SK-N-SH (cell line): ENCODE results near the gene RBP2.

ENCODE experiments used
- CHD2 ChIP-seq: fragments of 150-350 bp; IDR thresholded peaks from 2 replicates; pipeline ENCODE4 v1.6.1; 2018; ENCODE audit warnings: low read length; ENCODE audit not compliant: partially characterized antibody
- CTCF ChIP-seq: fragments of 200-600 bp; sonication (generic); IDR thresholded peaks from 2 replicates; pipeline ENCODE4 v1.6.1; 2017; ENCODE audit warnings: antibody characterized with exemption, mild to moderate bottlenecking, moderate library complexity
- ELF1 ChIP-seq: IDR thresholded peaks from 2 replicates; pipeline ENCODE4 v1.4.0; 2012
- FOXJ3 ChIP-seq: sonication (generic); formaldehyde crosslinking; IDR thresholded peaks from 2 replicates; pipeline ENCODE4 v1.5.1; 2020; ENCODE audit warnings: mild to moderate bottlenecking, missing genetic modification reagents
- FOXM1 ChIP-seq: IDR thresholded peaks from 2 replicates; pipeline ENCODE4 v1.4.0; 2012; ENCODE audit warnings: low read depth, mild to moderate bottlenecking
- GATA2 ChIP-seq: sonication (generic); formaldehyde crosslinking; IDR thresholded peaks from 2 replicates; pipeline ENCODE4 v1.5.0; 2020; ENCODE audit warnings: mild to moderate bottlenecking, missing genetic modification reagents
- MAX ChIP-seq: IDR thresholded peaks from 2 replicates; pipeline ENCODE4 v1.4.0; 2012; ENCODE audit warnings: low read depth
- POLR2AphosphoS5 ChIP-seq: IDR thresholded peaks from 2 replicates; pipeline ENCODE4 v1.6.1; 2012; ENCODE audit warnings: low read depth, low read length
- REST ChIP-seq: IDR thresholded peaks from 2 replicates; pipeline ENCODE4 v1.6.1; 2012; ENCODE audit warnings: mild to moderate bottlenecking, low read depth, low read length, moderate library complexity
- RFX5 ChIP-seq: IDR thresholded peaks from 2 replicates; pipeline ENCODE4 v1.6.1; 2012; ENCODE audit warnings: mild to moderate bottlenecking, improper control_type of control experiment, low read length
- SIN3A ChIP-seq: IDR thresholded peaks from 2 replicates; pipeline ENCODE4 v1.6.1; 2012; ENCODE audit warnings: low read depth, mild to moderate bottlenecking, low read length, moderate library complexity, borderline replicate concordance
- SMC3 ChIP-seq: IDR thresholded peaks from 2 replicates; pipeline ENCODE4 v1.6.1; 2012; ENCODE audit warnings: low read depth, low read length, improper control_type of control experiment
- TAF1 ChIP-seq: IDR thresholded peaks from 2 replicates; pipeline ENCODE4 v1.6.1; 2012; ENCODE audit warnings: low read depth, mild to moderate bottlenecking, low read length, moderate library complexity, borderline replicate concordance
- USF1 ChIP-seq: IDR thresholded peaks from 2 replicates; pipeline ENCODE4 v1.4.0; 2012; ENCODE audit warnings: low read depth, borderline replicate concordance

GRCh38 chr3:139463466-139463865, 12.8 kb downstream of the RBP2 start:
- TF ChIP-seq ELF1 (no peak), TAF1 (no peak), SIN3A (no peak), POLR2AphosphoS5 (no peak), MAX (no peak), GATA2 (CRISPR knock-in tag) (no peak), CHD2 (no peak), FOXJ3 (no peak), REST (no peak), USF1 (no peak), SMC3 (no peak), CTCF (no peak), FOXM1 (no peak), RFX5 (no peak)
